ENCODE results near the gene BCL7A.

Gene BCL7A

GRCh38 chr12:122099280-122099749 is 77.6 kb downstream of the BCL7A start:
- no peak overlapping the region for H3K18ac ChIP-seq (ENCODE audit: low read length)
- no peak overlapping the region for H3K9ac ChIP-seq (ENCODE audit: low read depth, low read length, poor library complexity)
- no peak for DNase-seq (ENCODE audit: low spot score)
- no peak overlapping the region for H2BK120ac ChIP-seq (ENCODE audit: low read depth, low read length)
- H3K23ac ChIP-seq (ENCODE audit: low read depth, low read length, poor library complexity): peak overlapping the region; percentile 32
- H2AK5ac ChIP-seq (ENCODE audit: low read depth, low read length): no peak overlapping the region
- H4K8ac ChIP-seq (ENCODE audit: low read depth, low read length): no peak overlapping the region
- no peak overlapping the region for H2AFZ ChIP-seq (ENCODE audit: low read length)
- H3K27ac ChIP-seq (replicated peaks; ENCODE audit: low read length): no peak overlapping the region
- H2BK5ac ChIP-seq (ENCODE audit: low read length): no peak overlapping the region
- H3K4me1 ChIP-seq (ENCODE audit: control insufficient read depth in 2 of 2, insufficient read depth in 1 of 2, low read depth in 1 of 2, low read length in 2 of 2): peaks cover 4 to 11% of the 10 kb centered on the region in 2 donors
- H3K79me1 ChIP-seq (ENCODE audit: low read depth, low read length): peaks cover 4% of the 10 kb centered on the region
- no peaks in the 10 kb centered on the region for H3K36me3 ChIP-seq (replicated peaks in 1 of 2; ENCODE audit: control insufficient read depth in 2 of 2, insufficient read depth in 2 of 2, low read length in 2 of 2)
- no peak overlapping the region for H2BK12ac ChIP-seq (ENCODE audit: low read length)
- no peak overlapping the region for H2BK15ac ChIP-seq (ENCODE audit: low read length)
- no peak overlapping the region for H4K91ac ChIP-seq (ENCODE audit: low read depth, low read length, poor library complexity)
- H3K4me2 ChIP-seq (ENCODE audit: insufficient read depth, low read length, poor library complexity, severe bottlenecking): no peak overlapping the region
- no peak overlapping the region for H3K14ac ChIP-seq (ENCODE audit: low read length)
- peaks cover 5 to 6% of the 10 kb centered on the region in 2 donors for H3K9me3 ChIP-seq (replicated peaks in 1 of 2; ENCODE audit: control insufficient read depth in 2 of 2, insufficient read depth in 1 of 2, low read depth in 1 of 2, low read length in 2 of 2)
- peaks cover 0 to 2% (median 0%) of the 10 kb centered on the region in 3 experiments for H3K27me3 ChIP-seq (ENCODE audit: control insufficient read depth in 3 of 3, insufficient read depth in 3 of 3, low read depth in 1 of 3, low read length in 3 of 3)
- H3K4me3 ChIP-seq (ENCODE audit: low read length in 2 of 2): no peak overlapping the region
- WGBS, 2 donors (ENCODE audit: extremely low coverage in 2 of 2, insufficient read length in 2 of 2, insufficient replicate concordance in 1 of 2): no CpG with 5 or more reads among the region's 6 CpGs
- H3K4ac ChIP-seq (ENCODE audit: low read length): no peak overlapping the region

GRCh38 chr12:122099856-122100255 is 78.2 kb downstream of the BCL7A start:
- no peak overlapping the region for H3K14ac ChIP-seq (ENCODE audit: low read length)
- H3K79me1 ChIP-seq (ENCODE audit: low read depth, low read length): peaks cover 2% of the 10 kb centered on the region
- H2BK15ac ChIP-seq (ENCODE audit: low read length): no peak overlapping the region
- no peak overlapping the region for H3K9ac ChIP-seq (ENCODE audit: low read depth, low read length, poor library complexity)
- no peak for DNase-seq (ENCODE audit: low spot score)
- peaks cover 2 to 6% of the 10 kb centered on the region in 2 donors for H3K9me3 ChIP-seq (replicated peaks in 1 of 2; ENCODE audit: control insufficient read depth in 2 of 2, insufficient read depth in 1 of 2, low read depth in 1 of 2, low read length in 2 of 2)
- no peak overlapping the region for H2AK5ac ChIP-seq (ENCODE audit: low read depth, low read length)
- no peak overlapping the region for H2BK12ac ChIP-seq (ENCODE audit: low read length)
- no CpG with 5 or more reads among the region's 3 CpGs for WGBS, 2 donors (ENCODE audit: extremely low coverage in 2 of 2, insufficient read length in 2 of 2, insufficient replicate concordance in 1 of 2)
- no peak overlapping the region for H3K4ac ChIP-seq (ENCODE audit: low read length)
- H3K23ac ChIP-seq (ENCODE audit: low read depth, low read length, poor library complexity): no peak overlapping the region
- H3K18ac ChIP-seq (ENCODE audit: low read length): no peak overlapping the region
- no peak overlapping the region for H2BK5ac ChIP-seq (ENCODE audit: low read length)
- H3K4me3 ChIP-seq (ENCODE audit: low read length in 2 of 2): no peak overlapping the region
- no peak overlapping the region for H4K8ac ChIP-seq (ENCODE audit: low read depth, low read length)
- no peak overlapping the region for H2AFZ ChIP-seq (ENCODE audit: low read length)
- no peaks in the 10 kb centered on the region for H3K27me3 ChIP-seq (ENCODE audit: control insufficient read depth in 3 of 3, insufficient read depth in 3 of 3, low read depth in 1 of 3, low read length in 3 of 3)
- peaks cover 4 to 9% of the 10 kb centered on the region in 2 donors for H3K4me1 ChIP-seq (ENCODE audit: control insufficient read depth in 2 of 2, insufficient read depth in 1 of 2, low read depth in 1 of 2, low read length in 2 of 2)
- H3K27ac ChIP-seq (replicated peaks; ENCODE audit: low read length): no peak overlapping the region
- H4K91ac ChIP-seq (ENCODE audit: low read depth, low read length, poor library complexity): no peak overlapping the region
- no peaks in the 10 kb centered on the region for H3K36me3 ChIP-seq (replicated peaks in 1 of 2; ENCODE audit: control insufficient read depth in 2 of 2, insufficient read depth in 2 of 2, low read length in 2 of 2)
- H2BK120ac ChIP-seq (ENCODE audit: low read depth, low read length): no peak overlapping the region
- H3K4me2 ChIP-seq (ENCODE audit: insufficient read depth, low read length, poor library complexity, severe bottlenecking): no peak overlapping the region

- peaks cover 2% of the 10 kb centered on the region for H3K79me1 ChIP-seq (ENCODE audit: low read depth, low read length)
- no peak overlapping the region for H3K18ac ChIP-seq (ENCODE audit: low read length)
- no peak for DNase-seq (ENCODE audit: low spot score)
- H3K23ac ChIP-seq (ENCODE audit: low read depth, low read length, poor library complexity): no peak overlapping the region
- H3K4ac ChIP-seq (ENCODE audit: low read length): no peak overlapping the region
- no peak overlapping the region for H2BK12ac ChIP-seq (ENCODE audit: low read length)
- no CpG with 5 or more reads among the region's 1 CpG for WGBS, 2 donors (ENCODE audit: extremely low coverage in 2 of 2, insufficient read length in 2 of 2, insufficient replicate concordance in 1 of 2)
- H2BK120ac ChIP-seq (ENCODE audit: low read depth, low read length): no peak overlapping the region
- peaks cover 4 to 9% of the 10 kb centered on the region in 2 donors for H3K4me1 ChIP-seq (ENCODE audit: control insufficient read depth in 2 of 2, insufficient read depth in 1 of 2, low read depth in 1 of 2, low read length in 2 of 2)
- H3K27me3 ChIP-seq (ENCODE audit: control insufficient read depth in 3 of 3, insufficient read depth in 3 of 3, low read depth in 1 of 3, low read length in 3 of 3): no peaks in the 10 kb centered on the region
- H2BK5ac ChIP-seq (ENCODE audit: low read length): no peak overlapping the region
- H3K4me2 ChIP-seq (ENCODE audit: insufficient read depth, low read length, poor library complexity, severe bottlenecking): no peak overlapping the region
- no peak overlapping the region for H3K14ac ChIP-seq (ENCODE audit: low read length)
- no peak overlapping the region for H2AFZ ChIP-seq (ENCODE audit: low read length)
- no peak overlapping the region for H2BK15ac ChIP-seq (ENCODE audit: low read length)
- H3K4me3 ChIP-seq (ENCODE audit: low read length in 2 of 2): no peak overlapping the region
- H3K27ac ChIP-seq (replicated peaks; ENCODE audit: low read length): no peak overlapping the region
- no peak overlapping the region for H4K91ac ChIP-seq (ENCODE audit: low read depth, low read length, poor library complexity)
- no peak overlapping the region for H3K9ac ChIP-seq (ENCODE audit: low read depth, low read length, poor library complexity)
- no peaks in the 10 kb centered on the region for H3K36me3 ChIP-seq (replicated peaks in 1 of 2; ENCODE audit: control insufficient read depth in 2 of 2, insufficient read depth in 2 of 2, low read length in 2 of 2)
- H3K9me3 ChIP-seq (replicated peaks in 1 of 2; ENCODE audit: control insufficient read depth in 2 of 2, insufficient read depth in 1 of 2, low read depth in 1 of 2, low read length in 2 of 2): peaks cover 2 to 6% of the 10 kb centered on the region in 2 donors
- no peak overlapping the region for H4K8ac ChIP-seq (ENCODE audit: low read depth, low read length)
- no peak overlapping the region for H2AK5ac ChIP-seq (ENCODE audit: low read depth, low read length)
Measured at GRCh38 chr12:122100568-122100967, 78.9 kb downstream of the BCL7A start.

GRCh38 chr12:122102331-122102730 is 80.6 kb downstream of the BCL7A start:
- no peak overlapping the region for H3K23ac ChIP-seq (ENCODE audit: low read depth, low read length, poor library complexity)
- DNase-seq (ENCODE audit: low spot score): no peak
- H3K4me2 ChIP-seq (ENCODE audit: insufficient read depth, low read length, poor library complexity, severe bottlenecking): no peak overlapping the region
- H2BK120ac ChIP-seq (ENCODE audit: low read depth, low read length): no peak overlapping the region
- H3K36me3 ChIP-seq (replicated peaks in 1 of 2; ENCODE audit: control insufficient read depth in 2 of 2, insufficient read depth in 2 of 2, low read length in 2 of 2): no peaks in the 10 kb centered on the region
- no peak overlapping the region for H2AK5ac ChIP-seq (ENCODE audit: low read depth, low read length)
- H2BK15ac ChIP-seq (ENCODE audit: low read length): no peak overlapping the region
- H2BK12ac ChIP-seq (ENCODE audit: low read length): no peak overlapping the region
- H2BK5ac ChIP-seq (ENCODE audit: low read length): no peak overlapping the region
- peaks cover 4 to 12% of the 10 kb centered on the region in 2 donors for H3K4me1 ChIP-seq (ENCODE audit: control insufficient read depth in 2 of 2, insufficient read depth in 1 of 2, low read depth in 1 of 2, low read length in 2 of 2)
- no peak overlapping the region for H2AFZ ChIP-seq (ENCODE audit: low read length)
- no CpG with 5 or more reads among the region's 3 CpGs for WGBS, 2 donors (ENCODE audit: extremely low coverage in 2 of 2, insufficient read length in 2 of 2, insufficient replicate concordance in 1 of 2)
- H3K9ac ChIP-seq (ENCODE audit: low read depth, low read length, poor library complexity): no peak overlapping the region
- H3K18ac ChIP-seq (ENCODE audit: low read length): no peak overlapping the region
- H4K91ac ChIP-seq (ENCODE audit: low read depth, low read length, poor library complexity): no peak overlapping the region
- H3K9me3 ChIP-seq (replicated peaks in 1 of 2; ENCODE audit: control insufficient read depth in 2 of 2, insufficient read depth in 1 of 2, low read depth in 1 of 2, low read length in 2 of 2): peaks cover 2 to 6% of the 10 kb centered on the region in 2 donors
- no peak overlapping the region for H3K4me3 ChIP-seq (ENCODE audit: low read length in 2 of 2)
- no peaks in the 10 kb centered on the region for H3K27me3 ChIP-seq (ENCODE audit: control insufficient read depth in 3 of 3, insufficient read depth in 3 of 3, low read depth in 1 of 3, low read length in 3 of 3)
- no peak overlapping the region for H4K8ac ChIP-seq (ENCODE audit: low read depth, low read length)
- no peak overlapping the region for H3K14ac ChIP-seq (ENCODE audit: low read length)
- H3K4ac ChIP-seq (ENCODE audit: low read length): no peak overlapping the region
- H3K79me1 ChIP-seq (ENCODE audit: low read depth, low read length): no peaks in the 10 kb centered on the region
- H3K27ac ChIP-seq (replicated peaks; ENCODE audit: low read length): no peak overlapping the region
